HG03060 (cell line): Measurements from ENCODE around the gene TRMU.
A peak's percentile ranks its signal among the peaks of the same experiment; 100 is the strongest.

ENCODE experiments used
- ATAC-seq: cut with Tn5 transposase; IDR thresholded peaks from one replicate; pipeline ENCODE4 v1.9.1; 2021; ENCODE audit warnings: low read depth, moderate number of reproducible peaks; ENCODE audit not compliant: unreplicated experiment

The TRMU gene, protein sequence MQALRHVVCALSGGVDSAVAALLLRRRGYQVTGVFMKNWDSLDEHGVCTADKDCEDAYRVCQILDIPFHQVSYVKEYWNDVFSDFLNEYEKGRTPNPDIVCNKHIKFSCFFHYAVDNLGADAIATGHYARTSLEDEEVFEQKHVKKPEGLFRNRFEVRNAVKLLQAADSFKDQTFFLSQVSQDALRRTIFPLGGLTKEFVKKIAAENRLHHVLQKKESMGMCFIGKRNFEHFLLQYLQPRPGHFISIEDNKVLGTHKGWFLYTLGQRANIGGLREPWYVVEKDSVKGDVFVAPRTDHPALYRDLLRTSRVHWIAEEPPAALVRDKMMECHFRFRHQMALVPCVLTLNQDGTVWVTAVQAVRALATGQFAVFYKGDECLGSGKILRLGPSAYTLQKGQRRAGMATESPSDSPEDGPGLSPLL

GRCh38 chr22:46335201-46336118 lies at the start of gene TRMU:
TRMU (plus strand) TSS chr22:46335714; CDS start chr22:46335765, 51 bp downstream.
- ATAC-seq, result no peak

GRCh38 chr22:46286006-46286405 lies 49.5 kb upstream of the TRMU start:
- no peak for ATAC-seq

DNA sequence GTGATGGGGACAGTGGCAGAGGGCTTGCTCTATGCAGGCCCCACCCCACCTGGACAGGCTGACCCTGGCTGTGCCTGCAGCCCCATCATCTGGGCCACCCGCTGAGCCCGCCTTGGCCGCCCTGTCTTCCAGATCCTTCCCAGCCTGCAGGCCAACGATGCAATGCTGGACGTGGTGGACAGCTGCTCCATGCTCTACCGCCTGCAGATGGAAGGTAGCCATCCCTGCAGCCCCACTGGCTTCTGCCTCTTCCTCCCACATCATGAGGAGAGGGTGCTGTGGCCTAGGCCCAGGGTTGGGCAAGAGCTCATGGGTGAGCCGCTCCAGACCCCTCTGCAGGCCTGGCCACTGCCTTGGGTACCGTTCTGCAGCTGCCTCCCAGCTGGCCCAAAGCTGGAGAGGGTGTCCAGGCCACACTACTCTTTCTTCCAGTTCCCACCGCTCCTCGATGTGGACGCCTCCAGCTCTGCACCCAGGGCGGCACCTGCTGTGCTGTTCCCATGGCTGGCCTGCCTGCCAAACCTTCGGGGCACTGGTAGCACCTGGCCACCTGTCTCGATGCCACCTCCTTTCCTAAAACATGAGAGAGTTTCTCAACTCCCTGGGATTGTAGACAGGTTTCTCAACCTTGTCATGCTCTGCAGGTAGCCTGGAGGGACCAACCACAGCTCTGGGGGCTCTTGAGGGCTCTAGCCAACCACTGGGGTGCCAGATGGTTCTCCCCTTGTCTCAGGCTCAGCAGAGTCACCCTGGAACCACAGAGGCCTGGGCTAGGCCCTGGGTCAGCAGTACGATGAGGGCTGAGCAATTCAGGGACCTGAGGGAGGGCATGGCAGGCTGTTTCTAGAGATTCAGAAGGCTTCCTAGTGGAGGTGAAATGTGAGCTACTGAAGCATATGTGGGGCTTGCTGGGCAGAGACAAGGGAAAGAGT lies 48.3 kb upstream of the TRMU start:
- ATAC-seq, result no peak

GRCh38 chr22:46287873-46288751 lies 47.4 kb upstream of the TRMU start:
- ATAC-seq, result no peak

DNA sequence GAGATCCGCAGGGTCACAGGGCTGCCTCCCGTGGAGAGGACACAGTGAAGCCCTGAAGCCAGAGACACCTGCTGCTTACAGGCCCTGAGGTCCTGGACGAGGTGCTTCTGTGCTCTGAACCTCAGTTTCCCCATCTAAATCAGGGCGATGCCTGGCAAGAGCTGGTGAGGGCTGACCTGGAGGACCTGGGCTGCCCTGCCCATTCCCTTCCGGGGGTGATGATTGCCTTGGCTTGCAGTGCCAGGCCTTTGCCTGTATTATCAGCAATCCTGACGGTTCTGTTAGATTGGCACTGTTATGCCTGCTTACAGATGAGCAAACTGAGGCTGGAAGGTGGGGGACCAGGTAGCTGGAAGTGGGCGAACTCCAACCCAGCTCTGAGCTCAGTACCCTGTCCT lies 46.7 kb upstream of the TRMU start:
- ATAC-seq, result no peak

DNA sequence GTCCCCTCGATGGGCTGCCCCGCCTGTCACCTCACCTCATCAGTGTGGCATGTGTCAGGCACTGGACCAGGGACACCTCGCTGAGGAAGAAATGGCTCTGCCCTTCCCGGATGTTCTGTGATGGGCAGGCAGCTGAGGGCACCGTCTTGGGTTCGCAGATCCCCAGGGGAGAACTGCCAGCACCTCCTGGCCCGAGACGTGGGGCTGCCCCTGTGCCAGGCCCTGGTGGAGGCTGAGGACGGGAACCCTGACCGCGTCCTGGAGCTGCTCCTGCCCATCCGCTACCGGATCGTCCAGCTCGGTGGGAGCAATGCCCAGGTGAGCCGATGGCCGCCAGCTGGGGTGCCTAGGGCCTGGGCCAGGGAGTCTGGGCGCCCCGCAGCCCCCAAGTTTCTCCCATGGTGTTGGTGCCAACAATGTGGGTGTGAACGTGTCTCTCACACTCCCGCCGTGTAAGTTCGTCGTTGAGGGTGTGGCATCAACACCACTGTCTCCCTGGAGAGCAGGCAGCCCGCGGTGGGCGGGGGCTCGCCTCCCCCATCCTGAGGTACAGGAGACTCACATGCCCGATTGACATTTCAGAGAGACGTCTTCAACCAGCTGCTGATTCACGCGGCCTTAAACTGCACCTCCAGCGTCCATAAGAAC lies 46.1 kb upstream of the TRMU start:
- no peak for ATAC-seq

DNA sequence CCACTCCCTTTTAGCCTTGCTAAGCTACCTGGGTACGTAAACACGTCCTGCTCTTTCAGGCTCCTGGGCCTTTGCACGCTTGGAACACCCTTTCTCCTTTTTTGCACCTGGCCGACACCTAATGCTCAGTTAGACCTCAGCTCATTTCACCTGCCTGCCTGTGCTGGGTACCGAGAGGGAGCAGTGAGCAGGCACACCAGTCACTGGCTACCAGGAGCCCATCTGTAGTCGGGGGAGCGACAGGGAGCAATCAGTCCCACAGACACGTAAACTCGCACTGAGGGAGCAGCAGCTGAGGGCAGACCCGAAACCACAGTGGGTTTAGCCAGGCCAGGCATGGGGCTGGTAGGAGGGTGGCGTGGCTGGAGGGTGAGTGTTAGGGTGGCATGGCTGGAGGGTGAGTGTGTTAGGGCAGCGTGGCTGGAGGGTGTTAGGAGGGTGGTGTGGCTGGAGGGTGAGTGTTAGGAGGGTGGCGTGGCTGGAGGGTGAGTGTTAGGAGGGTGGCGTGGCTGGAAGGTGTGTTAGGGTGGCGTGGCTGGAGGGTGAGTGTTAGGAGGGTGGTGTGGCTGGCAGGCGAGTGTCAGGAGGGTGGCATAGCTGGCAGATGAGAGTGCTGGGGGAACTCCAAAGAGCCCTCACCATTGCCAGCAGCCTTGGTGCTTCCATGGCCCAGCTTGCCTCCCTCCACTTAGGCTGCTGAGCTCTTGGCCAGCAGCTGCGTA lies 45.2 kb upstream of the TRMU start:
- ATAC-seq, result no peak

DNA sequence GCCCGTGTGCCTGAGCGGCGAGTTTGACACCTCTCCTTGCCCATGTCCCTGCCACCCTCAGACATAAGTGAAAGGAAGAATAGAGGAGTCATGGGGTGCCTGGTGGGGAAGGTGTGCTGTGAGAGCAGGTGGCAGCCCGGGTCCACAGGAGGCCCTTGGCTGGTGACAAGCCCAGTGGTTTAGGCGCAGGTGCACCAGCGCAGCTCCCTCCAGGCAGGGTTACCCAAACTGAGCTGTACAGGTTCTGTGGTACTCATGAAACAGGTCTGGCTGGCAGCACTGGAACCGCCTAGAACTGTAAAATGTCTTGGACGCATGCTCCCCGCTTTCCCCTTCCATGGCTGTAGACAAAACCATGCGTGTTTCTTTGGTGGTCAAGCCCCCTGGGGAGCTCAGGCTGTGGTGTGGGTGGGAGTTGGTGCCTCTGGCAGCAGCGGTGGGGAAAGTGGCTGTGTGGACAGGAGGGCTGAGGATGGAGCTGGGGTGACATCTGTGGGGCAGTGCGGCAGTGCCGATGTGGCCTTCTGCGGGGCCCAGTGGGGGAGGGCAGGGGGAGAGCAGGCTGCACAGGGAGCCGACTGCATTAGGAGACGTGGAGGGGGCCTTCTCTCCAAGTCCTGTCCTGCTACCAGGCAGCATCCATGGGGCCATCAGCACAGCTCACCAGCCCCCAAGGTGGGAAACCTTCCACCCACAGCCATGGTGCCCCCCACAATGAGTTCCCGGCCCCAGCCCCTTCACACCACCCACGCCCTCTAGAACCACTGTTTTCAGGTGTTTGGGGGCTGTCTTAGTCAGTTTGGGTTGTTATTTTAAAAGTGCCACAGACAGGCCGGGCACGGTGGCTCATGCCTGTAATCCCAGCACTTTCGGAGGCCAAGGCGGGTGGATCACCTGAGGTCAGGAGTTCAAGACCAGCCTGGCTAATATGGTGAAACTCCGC lies 44.4 kb upstream of the TRMU start:
- ATAC-seq, result no peak

GRCh38 chr22:46292173-46292572 lies 43.3 kb upstream of the TRMU start:
- ATAC-seq, result no peak

- no peak for ATAC-seq
Observed at GRCh38 chr22:46292732-46293131, 42.8 kb upstream of the TRMU start.

DNA sequence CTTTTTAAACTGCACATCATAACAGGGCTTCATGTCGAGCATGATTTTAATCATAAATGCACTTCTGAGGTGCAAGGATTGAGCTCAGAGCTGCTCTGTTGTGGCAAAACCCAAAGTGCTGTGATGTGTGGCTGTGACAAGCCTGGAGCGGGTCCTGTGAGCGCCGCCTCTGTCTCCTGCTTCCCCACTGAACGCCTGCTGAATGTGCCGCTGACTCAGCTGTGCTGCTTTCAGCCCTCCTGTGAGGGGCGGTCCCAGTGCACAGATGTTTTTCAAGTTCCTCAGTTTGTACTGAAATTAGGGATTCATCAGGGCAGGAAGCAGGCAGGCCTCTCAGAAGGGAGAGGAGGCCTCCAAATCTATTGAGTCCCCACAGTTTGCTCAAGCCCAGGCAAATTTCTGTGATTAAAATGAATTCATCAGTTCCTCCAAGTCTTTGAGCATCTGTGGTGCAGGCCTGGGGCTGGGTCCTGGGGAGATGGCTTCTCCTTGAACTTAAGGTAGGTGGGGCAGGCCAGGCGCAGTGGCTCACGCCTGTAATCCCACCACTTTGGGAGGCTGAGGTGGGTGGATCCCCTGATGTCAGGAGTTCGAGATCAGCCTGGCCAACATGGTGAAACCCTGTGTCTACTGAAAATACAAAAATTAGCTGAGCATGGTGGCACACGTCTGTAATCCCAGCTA lies 41.8 kb upstream of the TRMU start:
- ATAC-seq, result no peak

DNA sequence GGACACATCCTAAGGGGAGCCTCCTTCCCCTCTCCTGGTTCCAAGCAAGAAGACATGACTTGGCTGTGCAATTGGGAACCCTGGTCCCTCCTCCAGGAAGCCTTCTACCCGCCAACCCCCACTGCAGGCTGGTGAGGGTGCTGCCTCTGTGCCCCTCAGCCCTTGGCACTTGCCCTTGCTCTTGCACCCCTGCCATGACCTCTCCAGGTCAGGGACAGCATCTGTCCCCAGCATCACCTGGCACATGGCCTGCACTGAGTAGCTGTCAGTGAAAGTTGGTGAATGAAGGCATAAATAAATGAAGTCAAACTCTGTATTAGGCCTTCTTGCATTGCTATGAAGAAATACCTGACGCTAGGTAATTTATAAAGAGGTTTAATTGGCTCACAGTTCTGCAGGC lies 40.7 kb upstream of the TRMU start:
- no peak for ATAC-seq

DNA sequence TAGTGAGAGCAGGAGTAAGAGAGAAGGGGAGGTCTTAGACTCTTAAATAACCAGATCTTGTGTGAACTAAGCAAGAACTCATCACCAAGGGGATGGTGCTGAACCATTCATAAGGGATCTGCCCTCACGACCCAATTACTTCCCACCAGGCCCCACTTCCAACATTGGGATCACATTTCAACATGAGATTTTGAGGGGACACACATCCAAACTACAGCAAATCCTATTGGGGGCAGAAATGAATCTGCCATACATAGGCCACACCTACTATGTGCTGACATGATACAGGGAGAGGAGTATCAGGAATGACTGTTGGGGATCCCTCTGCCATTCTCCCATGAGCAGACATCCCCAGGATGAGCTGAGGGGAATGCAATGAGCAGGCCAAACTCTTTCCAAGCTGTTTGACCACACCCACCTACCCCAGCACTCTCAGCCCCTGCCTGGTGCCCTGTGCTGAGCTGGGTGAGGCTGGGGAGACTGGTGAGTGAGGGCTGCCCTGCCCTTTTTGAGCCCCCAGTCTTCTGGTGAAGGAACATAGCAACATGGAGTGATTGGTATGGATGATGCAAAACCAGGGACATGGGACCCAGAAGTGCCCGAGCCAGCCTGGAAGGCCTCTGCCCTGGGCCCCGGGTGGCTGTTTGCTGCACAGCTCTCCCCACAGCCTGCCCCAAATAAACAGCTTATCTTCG lies 40.1 kb upstream of the TRMU start:
- ATAC-seq, result no peak

- peak; percentile 81 for ATAC-seq
Observed at GRCh38 chr22:46296257-46297150, 39.0 kb upstream of the TRMU start, which contains the start of gene GTSE1. GTSE1 (plus strand) TSS chr22:46296870; CDS start chr22:46297401, 531 bp downstream.
